ENCODE measurements around the gene IL32.
"Not testable (repeated sequence)": the region's sequence is repeated elsewhere in the genome, so short reads cannot be mapped to it uniquely, and the experiment has no call there.

IL32 gene

GRCh38 chr16:3068487-3068886 lies 3.0 kb downstream of the IL32 start:
- H3K4me3 ChIP-seq (replicated peaks in 1 of 2; ENCODE audit: low read depth in 2 of 2, low read length in 2 of 2): no peak overlapping the region
- TF ChIP-seq CTCF (IDR thresholded peaks at IDR 0.05; ENCODE audit: low read depth, low read length): no peak
- DNase-seq (ENCODE audit: low read depth in 2 of 2): no peak

- not testable (repeated sequence) for DNase-seq (ENCODE audit: low read depth in 2 of 2); H3K4me3 ChIP-seq (replicated peaks in 1 of 2; ENCODE audit: low read depth in 2 of 2, low read length in 2 of 2)
These were observed 3.7 kb downstream of the IL32 start for GRCh38 chr16:3069146-3069545.

- no peak for DNase-seq (ENCODE audit: low read depth in 2 of 2)
- TF ChIP-seq CTCF (IDR thresholded peaks at IDR 0.05; ENCODE audit: low read depth, low read length): no peak
- H3K4me3 ChIP-seq (replicated peaks in 1 of 2; ENCODE audit: low read depth in 2 of 2, low read length in 2 of 2): no peak overlapping the region
These were observed 5.2 kb downstream of the IL32 start for GRCh38 chr16:3070608-3071111.

GRCh38 chr16:3071655-3072054 lies 6.2 kb downstream of the IL32 start:
- DNase-seq (ENCODE audit: low read depth in 2 of 2): no peak
- H3K4me3 ChIP-seq (replicated peaks in 1 of 2; ENCODE audit: low read depth in 2 of 2, low read length in 2 of 2): no peak overlapping the region

DNA sequence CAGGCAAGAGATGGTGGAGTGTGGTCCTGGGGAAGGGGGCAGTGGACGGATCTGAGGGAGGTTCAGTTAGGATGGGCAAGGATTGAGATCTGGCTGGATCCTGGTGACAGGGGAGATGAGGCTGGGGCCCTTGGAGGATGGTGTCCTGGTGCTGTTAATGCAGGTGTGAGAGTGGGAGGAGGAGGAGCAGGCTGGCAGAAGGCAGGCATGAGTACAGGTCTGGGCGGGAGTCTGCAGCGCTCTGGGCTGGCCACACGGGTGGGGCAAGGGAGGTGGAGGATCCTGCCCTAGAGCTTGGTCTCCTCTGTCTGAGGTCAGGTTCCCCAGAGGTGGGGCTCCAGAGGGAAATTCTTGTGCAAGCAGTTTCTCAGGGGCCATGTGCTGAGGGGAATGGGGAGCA lies 6.7 kb downstream of the IL32 start:
- H3K4me3 ChIP-seq (replicated peaks in 1 of 2; ENCODE audit: low read depth in 2 of 2, low read length in 2 of 2); DNase-seq (ENCODE audit: low read depth in 2 of 2): not testable (repeated sequence)

More at GRCh38 chr16:3071655-3072054, 6.2 kb downstream of the IL32 start:
- no peak for TF ChIP-seq CTCF (IDR thresholded peaks at IDR 0.05; ENCODE audit: low read depth, low read length)

DNA sequence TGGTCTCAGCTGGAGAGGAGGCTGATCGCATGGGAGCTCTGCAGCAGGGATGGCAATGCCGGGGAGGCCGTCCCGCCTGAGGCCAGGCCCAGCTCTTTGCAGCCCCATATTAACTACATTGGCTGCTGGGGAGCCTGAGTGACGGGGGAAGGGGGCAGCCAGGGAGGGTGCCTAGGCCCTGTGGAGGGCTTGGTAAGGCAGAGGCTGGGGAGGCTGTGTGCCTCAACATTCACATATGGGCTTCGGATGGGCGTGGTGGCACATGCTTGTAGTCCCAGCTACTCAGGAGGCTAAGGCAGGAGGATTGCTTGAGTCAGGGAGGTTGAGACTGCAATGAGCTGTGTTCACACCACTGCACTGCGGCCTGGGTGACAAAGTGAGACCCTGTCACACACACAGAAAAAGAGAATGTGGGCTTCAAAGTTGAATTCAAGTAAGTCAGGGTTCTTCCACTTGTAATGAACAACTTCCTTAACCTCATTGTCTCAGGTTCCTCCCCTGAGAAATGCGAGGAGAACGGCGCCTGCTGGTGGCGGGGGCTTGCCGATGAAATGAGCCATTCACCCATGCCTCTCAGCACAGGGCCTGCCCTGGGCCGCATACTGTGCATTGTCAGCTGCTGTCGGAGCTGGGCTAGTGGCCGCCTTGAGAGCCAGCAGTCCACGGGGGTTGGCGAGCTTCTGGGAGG lies 7.3 kb downstream of the IL32 start:
- H3K4me3 ChIP-seq (replicated peaks in 1 of 2; ENCODE audit: low read depth in 2 of 2, low read length in 2 of 2); DNase-seq (ENCODE audit: low read depth in 2 of 2): not testable (repeated sequence)

DNA sequence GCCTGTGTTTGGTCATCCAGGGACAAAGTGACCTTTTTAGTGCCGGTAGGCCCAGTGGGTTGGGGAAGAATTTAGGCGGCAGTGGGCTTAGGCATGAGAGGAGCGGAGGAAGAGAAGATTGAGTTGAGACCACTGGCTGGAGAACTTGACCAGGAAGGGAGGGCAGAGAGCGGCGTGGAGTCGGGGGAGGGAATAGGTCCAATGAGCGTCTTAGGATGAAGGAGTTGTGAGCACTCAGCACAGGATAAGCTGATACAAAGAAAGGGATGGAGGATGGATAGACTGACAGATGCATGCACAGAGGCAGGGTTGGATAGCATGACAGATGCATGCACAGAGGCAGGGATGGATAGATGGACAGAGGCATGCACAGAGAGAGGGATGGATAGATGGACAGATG lies 8.0 kb downstream of the IL32 start:
- no peak for TF ChIP-seq CTCF (IDR thresholded peaks at IDR 0.05; ENCODE audit: low read depth, low read length)
- DNase-seq (ENCODE audit: low read depth in 2 of 2): no peak
- no peak overlapping the region for H3K4me3 ChIP-seq (replicated peaks in 1 of 2; ENCODE audit: low read depth in 2 of 2, low read length in 2 of 2)

DNA sequence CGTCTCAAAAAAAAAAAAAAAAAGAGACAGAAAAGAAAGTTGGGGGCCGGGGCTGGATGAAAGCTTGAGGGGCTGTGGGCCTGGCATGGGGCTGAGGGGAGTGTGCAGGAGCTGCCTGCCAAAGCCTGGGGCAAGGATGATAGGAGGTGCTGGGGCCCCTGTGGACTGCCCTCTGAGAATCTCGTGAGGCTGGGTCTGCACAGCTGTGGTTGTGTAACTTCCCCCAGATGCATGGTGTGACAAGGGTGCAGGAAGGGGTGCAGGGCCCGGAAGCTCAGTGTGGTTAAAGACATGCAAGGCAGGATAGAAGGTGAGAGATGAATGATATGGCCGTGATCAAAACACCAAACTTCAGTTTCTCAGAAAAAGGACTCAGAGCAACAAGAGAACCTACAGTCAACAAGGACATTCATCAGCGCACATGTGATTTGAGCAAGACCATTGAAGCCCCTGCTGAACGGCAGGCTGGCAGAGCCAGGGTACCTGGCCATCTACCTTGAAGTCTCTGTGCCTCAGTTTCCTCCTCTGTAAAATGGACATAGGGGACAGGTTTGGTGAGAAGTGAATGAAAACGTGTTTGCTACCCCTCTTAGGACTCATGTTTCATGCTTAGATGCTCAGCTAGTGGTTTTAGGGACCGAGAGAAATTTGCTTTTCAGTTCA lies 9.6 kb downstream of the IL32 start:
- TF ChIP-seq CTCF (IDR thresholded peaks at IDR 0.05; ENCODE audit: low read depth, low read length): no peak
- no peak overlapping the region for H3K4me3 ChIP-seq (replicated peaks in 1 of 2; ENCODE audit: low read depth in 2 of 2, low read length in 2 of 2)
- DNase-seq (ENCODE audit: low read depth in 2 of 2): no peak

All from cardiac fibroblast (primary cell).